K562 (cell line): ENCODE measurements around the gene YBX2. TPM values are rescaled to one million over a fixed set of nuclear protein-coding genes. Genes with fewer than 3 reads are reported as not detected.

Experiments used
- BRD4 ChIP-seq: fragments of 200-600 bp; sonication (generic); IDR thresholded peaks from 2 replicates; pipeline ENCODE4 v1.6.1; 2017; ENCODE audit warnings: inconsistent platforms
- CREM ChIP-seq: IDR thresholded peaks from 2 replicates; pipeline ENCODE4 v1.6.1; 2014; ENCODE audit warnings: antibody characterized with exemption, low read depth
- MGA ChIP-seq: fragments of 450-650 bp; IDR thresholded peaks from 2 replicates; pipeline ENCODE4 v1.6.1; 2016; ENCODE audit warnings: mild to moderate bottlenecking, moderate library complexity
- PHF8 ChIP-seq: fragments of 200-600 bp; sonication (generic); IDR thresholded peaks from 2 replicates; pipeline ENCODE4 v1.6.1; 2012; ENCODE audit warnings: mixed run types, mild to moderate bottlenecking, inconsistent platforms, low read length, moderate library complexity, borderline replicate concordance
- PRPF4 ChIP-seq: fragments of 200-400 bp; formaldehyde crosslinking; IDR thresholded peaks from one replicate; pipeline ENCODE4 v1.6.1; 2017; ENCODE audit warnings: low read length, low read depth, mild to moderate bottlenecking; ENCODE audit not compliant: insufficient read depth, poor library complexity, severe bottlenecking
- PTRF ChIP-seq: fragments of 450-650 bp; IDR thresholded peaks from 2 replicates; pipeline ENCODE4 v1.6.1; 2016; ENCODE audit warnings: mild to moderate bottlenecking, missing genetic modification characterization, missing compliant biosample characterization
- SMAD1 ChIP-seq: fragments of 150-350 bp; IDR thresholded peaks from 2 replicates; pipeline ENCODE4 v1.6.1; 2014; ENCODE audit warnings: low read length, low read depth; ENCODE audit not compliant: partially characterized antibody
- ZNF140 ChIP-seq: fragments of 250-450 bp; sonication (Bioruptor Pico); IDR thresholded peaks from 2 replicates; pipeline ENCODE4 v1.8.0; 2021; ENCODE audit warnings: moderate library complexity, mild to moderate bottlenecking, inconsistent platforms
- ZNF740 ChIP-seq, 3 experiments: fragments of 200-800 bp in 1 of 3; sonication (Bioruptor generic) in 1 of 3; sonication (generic) in 1 of 3; formaldehyde crosslinking in 1 of 3; IDR thresholded peaks; 2 replicates each; pipeline versions ENCODE4 v1.6.1 to v1.8.0; 2016 to 2022; ENCODE audit warnings: mild to moderate bottlenecking in 2 of 3, missing compliant biosample characterization in 2 of 3, missing genetic modification characterization in 2 of 3, missing genetic modification reagents in 1 of 3
- polyA plus RNA-seq, 8 experiments: library from polyadenylated mRNA; depleted of rRNA in 4 of 8; stranded (reverse) in 5 of 8; unstranded in 3 of 8; fragments of >200 nt; fragmentation: Nextera tagmentation in 2 of 8; fragmentation: Illumina TruSeq in 1 of 8; extraction: Ambion mirVana in 2 of 8; extraction: Trizol in 1 of 8; gene quantifications; 2 replicates each; pipeline versions ENCODE4 v1.2.1 to v1.2.3, GENCODE V29; 2011 to 2014; ENCODE audit warnings: inconsistent platforms in 1 of 8, missing spikeins in 1 of 8
- total RNA-seq, 7 experiments: library from RNA; depleted of rRNA in 6 of 7; stranded (reverse); fragments of >200 nt in 6 of 7; fragmentation: Illumina TruSeq in 2 of 7; extraction: Trizol in 2 of 7; gene quantifications; 2 replicates each; pipeline versions ENCODE4 v1.2.1 to v1.2.3, GENCODE V29; 2011 to 2021; ENCODE audit warnings: low replicate concordance in 1 of 7
- TF ChIP-seq, protein P1 (sequence below): sonication (generic); formaldehyde crosslinking; IDR thresholded peaks from 2 replicates; pipeline ENCODE4 v1.4.0; 2020; ENCODE audit warnings: mild to moderate bottlenecking, missing genetic modification reagents

YBX2 gene
- total and polyA plus RNA-seq, 9 of the 15 experiments (the other 6 are each of a cell fraction or from before 2014, with no cell fraction given) = 0.03 to 0.59 (median 0.27) TPM; not detected in 6

DNA sequence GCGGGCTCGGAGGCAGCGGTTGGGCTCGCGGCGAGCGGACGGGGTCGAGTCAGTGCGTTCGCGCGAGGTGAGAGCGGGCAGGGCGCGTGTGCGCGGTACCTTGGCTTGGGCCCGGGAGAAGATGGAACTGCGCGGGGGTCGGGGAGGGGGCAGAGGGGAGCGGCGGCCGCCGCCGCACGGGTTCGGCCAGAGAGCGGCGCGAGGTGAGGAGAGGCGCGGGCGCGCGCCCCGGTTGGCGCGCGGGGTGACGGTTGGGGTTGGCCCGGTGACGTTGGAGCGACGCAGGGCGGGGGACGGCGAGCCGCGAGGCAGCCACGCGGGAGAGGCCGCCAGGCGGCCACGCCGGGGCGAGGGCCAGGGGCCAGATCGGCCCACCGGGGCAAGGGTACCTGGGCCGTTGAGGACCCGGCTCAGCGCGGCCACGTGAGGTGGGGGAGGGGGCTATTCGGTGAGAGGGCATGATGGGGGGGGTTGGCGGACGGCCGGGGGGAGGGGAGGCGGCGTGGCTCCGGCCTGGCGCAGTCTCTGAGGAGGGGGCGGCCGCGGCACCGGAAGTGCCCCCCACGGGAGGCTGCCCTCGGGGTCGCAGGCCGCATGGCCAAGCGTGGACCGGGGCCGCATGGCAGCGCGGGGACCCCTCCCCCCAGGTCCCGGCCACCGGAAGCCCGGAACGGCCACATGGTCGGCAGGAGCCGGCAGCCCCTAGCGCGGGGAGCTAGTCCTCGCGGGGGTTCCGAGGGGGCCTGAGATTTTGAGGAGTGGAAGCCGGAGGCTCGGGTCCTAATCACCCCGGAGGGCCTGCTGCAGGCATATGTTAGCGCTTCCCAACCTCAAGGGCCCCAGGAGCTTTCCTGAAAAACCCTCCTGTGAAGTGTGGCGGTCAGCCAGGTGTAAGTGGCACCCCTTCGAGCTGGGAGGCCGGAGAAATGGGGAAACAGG is 13.5 kb upstream of the YBX2 start (continued):
- peak; percentile 64; the same call in 1 of the 2 replicates for TF ChIP-seq BRD4
- peak; percentile 77 for TF ChIP-seq PRPF4
- TF ChIP-seq MGA = 0 out of 2 replicates have a peak, but pooled peaks have one; percentile 16
- TF ChIP-seq, protein P1, sequence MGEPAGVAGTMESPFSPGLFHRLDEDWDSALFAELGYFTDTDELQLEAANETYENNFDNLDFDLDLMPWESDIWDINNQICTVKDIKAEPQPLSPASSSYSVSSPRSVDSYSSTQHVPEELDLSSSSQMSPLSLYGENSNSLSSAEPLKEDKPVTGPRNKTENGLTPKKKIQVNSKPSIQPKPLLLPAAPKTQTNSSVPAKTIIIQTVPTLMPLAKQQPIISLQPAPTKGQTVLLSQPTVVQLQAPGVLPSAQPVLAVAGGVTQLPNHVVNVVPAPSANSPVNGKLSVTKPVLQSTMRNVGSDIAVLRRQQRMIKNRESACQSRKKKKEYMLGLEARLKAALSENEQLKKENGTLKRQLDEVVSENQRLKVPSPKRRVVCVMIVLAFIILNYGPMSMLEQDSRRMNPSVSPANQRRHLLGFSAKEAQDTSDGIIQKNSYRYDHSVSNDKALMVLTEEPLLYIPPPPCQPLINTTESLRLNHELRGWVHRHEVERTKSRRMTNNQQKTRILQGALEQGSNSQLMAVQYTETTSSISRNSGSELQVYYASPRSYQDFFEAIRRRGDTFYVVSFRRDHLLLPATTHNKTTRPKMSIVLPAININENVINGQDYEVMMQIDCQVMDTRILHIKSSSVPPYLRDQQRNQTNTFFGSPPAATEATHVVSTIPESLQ (CRISPR knock-in tag) = 0 out of 2 replicates have a peak, but pooled peaks have one; percentile 26
- TF ChIP-seq PTRF (tag) = no peak
- TF ChIP-seq CREM = peak; percentile 80
- TF ChIP-seq PHF8 = peak; percentile 45; the same call in 1 of the 2 replicates
- no peak for TF ChIP-seq SMAD1
- peak; percentile 91 for TF ChIP-seq ZNF740 (CRISPR knock-in tag; IDR thresholded peaks at IDR 0.05)
- peak in 1 of 2 experiments; percentile 76; a peak in 2 of 4 replicates for TF ChIP-seq ZNF740 (tag; IDR thresholded peaks at IDR 0.05)
- no peak for TF ChIP-seq ZNF140 (CRISPR knock-in tag)
